Activated B cell treated with CpG ODN at 0.5 μM for 24 hours (primary cell): Measurements from ENCODE around the gene TRAF3. TPM values are rescaled to one million over a fixed set of nuclear protein-coding genes. Genes with fewer than 3 reads are reported as not detected.

ENCODE experiments used
- ATAC-seq: fragments of 200-7000 bp; cut with Tn5 transposase; one replicate; pipeline ENCODE4 v1.10.0; 2021; ENCODE audit warnings: low read depth, mild to moderate bottlenecking, moderate library complexity
- CTCF ChIA-PET: fragments of 350-600 bp; sonication (Branson Sonifier 250); formaldehyde crosslinking; loops from one replicate; lab custom pipeline; 2021; ENCODE audit warnings: antibody characterized with exemption; lab: Charles Lee
- POLR2A ChIA-PET: fragments of 350-600 bp; sonication (Branson Sonifier 250); formaldehyde crosslinking; loops from one replicate; lab custom pipeline; 2021; ENCODE audit warnings: antibody characterized with exemption; lab: Charles Lee
- DNase-seq: peaks from one replicate; pipeline ENCODE4 v3.0.0; 2022
- H3K27ac Mint-ChIP-seq: one replicate; pipeline ENCODE4 v1.8.0; 2020; ENCODE audit warnings: mixed read lengths
- H3K27me3 Mint-ChIP-seq: one replicate; pipeline ENCODE4 v1.8.0; 2021; ENCODE audit warnings: mixed read lengths
- H3K36me3 Mint-ChIP-seq: one replicate; pipeline ENCODE4 v1.8.0; 2021; ENCODE audit warnings: low read depth, mixed read lengths
- H3K4me1 Mint-ChIP-seq: one replicate; pipeline ENCODE4 v1.8.0; 2021; ENCODE audit warnings: mixed read lengths
- H3K4me3 Mint-ChIP-seq: one replicate; pipeline ENCODE4 v1.8.0; 2020; ENCODE audit warnings: mild to moderate bottlenecking, mixed read lengths
- H3K9me3 Mint-ChIP-seq: one replicate; pipeline ENCODE4 v1.8.0; 2020; ENCODE audit warnings: mixed read lengths
- CTCF ChIP-seq: fragments of 200-600 bp; IDR thresholded peaks from one replicate; pipeline ENCODE4 v1.8.0; 2022; ENCODE audit warnings: antibody characterized with exemption, mild to moderate bottlenecking
- intact Hi-C: fragments of 100-400 bp; cut with micrococcal nuclease; formaldehyde crosslinking; loops from one replicate; pipeline ENCODE4 v1.15.1; 2024
- total RNA-seq: library from RNA; stranded (reverse); gene quantifications from 2 replicates; pipeline ENCODE4 v1.2.3, GENCODE V29; 2022

Gene TRAF3
- total RNA-seq, 1 donor from 2014 or later, result 120 TPM

- no peak for TF ChIP-seq CTCF
- CTCF ChIA-PET, result no interaction called here
- peaks cover 87% of the 10 kb centered on the region for H3K4me1 Mint-ChIP-seq
- DNase-seq (no peak), ATAC-seq (no peak)
- intact Hi-C loops, result loop anchor here (5.0 to 10.0 kb wide), 3 partner anchors 34 to 456 kb away; partner anchors contain the start of gene ZNF839
- POLR2A ChIA-PET, result no interaction called here
- no peaks in the 10 kb centered on the region for H3K36me3 Mint-ChIP-seq
- no peaks in the 10 kb centered on the region for H3K9me3 Mint-ChIP-seq
- no peak overlapping the region for H3K4me3 Mint-ChIP-seq
- no peaks in the 10 kb centered on the region for H3K27me3 Mint-ChIP-seq
- H3K27ac Mint-ChIP-seq, result peak overlapping the region; percentile 97
Observed at GRCh38 chr14:102771144-102771543, 6.1 kb upstream of the TRAF3 start.

- intact Hi-C loops, result loop anchor here (5.0 to 10.0 kb wide), 3 partner anchors 36 to 458 kb away; partner anchors contain the start of gene ZNF839
- Mint-ChIP-seq H3K4me1 (peaks cover 79% of the 10 kb centered on the region), H3K27ac (peak overlapping the region; percentile 65), H3K4me3 (peak overlapping the region; percentile 32), H3K36me3 (no peaks in the 10 kb centered on the region), H3K27me3 (no peaks in the 10 kb centered on the region), H3K9me3 (no peaks in the 10 kb centered on the region)
- ATAC-seq (no peak), DNase-seq (no peak)
- POLR2A ChIA-PET, result interaction anchor here (0.6 to 3.1 kb wide), 10 partner anchors 9 to 79 kb away, joined by 3 to 18 read pairs (median 4); no protein-coding TSS in a partner anchor
- CTCF ChIA-PET, result interaction anchor here (0.6 to 2.3 kb wide), 5 partner anchors 74 to 254 kb away, joined by 3 to 17 read pairs (median 3); no protein-coding TSS in a partner anchor
- TF ChIP-seq CTCF, result no peak
Observed at GRCh38 chr14:102772781-102773570, 4.3 kb upstream of the TRAF3 start.

GRCh38 chr14:102774391-102775153, 2.7 kb upstream of the TRAF3 start:
- H3K4me1 Mint-ChIP-seq, result peaks cover 76% of the 10 kb centered on the region
- H3K27me3 Mint-ChIP-seq, result no peaks in the 10 kb centered on the region
- POLR2A ChIA-PET, result interaction anchor here (0.6 to 3.1 kb wide), 16 partner anchors 8 to 2000 kb away, joined by 3 to 18 read pairs (median 4); no protein-coding TSS in a partner anchor

GRCh38 chr14:102775855-102776760, 1.1 kb upstream of the TRAF3 start:
- intact Hi-C loops, result loop anchor here (1.0 to 10.0 kb wide), 6 partner anchors 31 to 461 kb away; partner anchors contain the start of gene ZNF839
- no peak for TF ChIP-seq CTCF
- H3K36me3 Mint-ChIP-seq, result peaks cover 26% of the 10 kb centered on the region
- peaks cover 76% of the 10 kb centered on the region for H3K4me1 Mint-ChIP-seq
- ChIA-PET CTCF (interaction anchor here (1.5 kb wide), 1 partner anchor 43 kb away, joined by 3 read pairs; no protein-coding TSS in a partner anchor), POLR2A (interaction anchor here (0.7 to 1.1 kb wide), 4 partner anchors 11 to 130 kb away, joined by 3 read pairs; no protein-coding TSS in a partner anchor)
- DNase-seq (peak; percentile 37), ATAC-seq (no peak)
- H3K4me3 Mint-ChIP-seq, result peak overlapping the region; percentile 83
- H3K27me3 Mint-ChIP-seq, result no peaks in the 10 kb centered on the region
- H3K9me3 Mint-ChIP-seq, result no peaks in the 10 kb centered on the region
- H3K27ac Mint-ChIP-seq, result peak overlapping the region; percentile 95

More at GRCh38 chr14:102774391-102775153, 2.7 kb upstream of the TRAF3 start:
- intact Hi-C loops, result loop anchor here (1.0 to 10.0 kb wide), 9 partner anchors 10 to 460 kb away; partner anchors contain the start of gene ZNF839
- Mint-ChIP-seq H3K9me3 (no peaks in the 10 kb centered on the region), H3K4me3 (peak overlapping the region; percentile 70), H3K36me3 (peaks cover 13% of the 10 kb centered on the region), H3K27ac (peak overlapping the region; percentile 96)
- DNase-seq (peak; percentile 64), ATAC-seq (peak; percentile 53)
- TF ChIP-seq CTCF, result no peak
- CTCF ChIA-PET, result interaction anchor here (0.7 to 2.3 kb wide), 7 partner anchors 9 to 256 kb away, joined by 3 to 17 read pairs (median 4); no protein-coding TSS in a partner anchor
